Stimulated activated CD8-positive, alpha-beta memory T cell treated with anti-CD3 and anti-CD28 coated beads, Interleukin-7, amount 100 ng/mL, for 4 hours (primary cell): ENCODE results near the gene C11orf24.
"Not testable (repeated sequence)": the region's sequence is repeated elsewhere in the genome, so short reads cannot be mapped to it uniquely, and the experiment has no call there.

Source experiments
- DNase-seq, 2 donors: peaks; one replicate each; pipeline ENCODE4 v3.0.0-alpha.2; 2020; ENCODE audit warnings: low read depth in 2 of 2

C11orf24 gene

GRCh38 chr11:68251765-68252164 lies 20.0 kb downstream of the C11orf24 start:
- no peak for DNase-seq

DNA sequence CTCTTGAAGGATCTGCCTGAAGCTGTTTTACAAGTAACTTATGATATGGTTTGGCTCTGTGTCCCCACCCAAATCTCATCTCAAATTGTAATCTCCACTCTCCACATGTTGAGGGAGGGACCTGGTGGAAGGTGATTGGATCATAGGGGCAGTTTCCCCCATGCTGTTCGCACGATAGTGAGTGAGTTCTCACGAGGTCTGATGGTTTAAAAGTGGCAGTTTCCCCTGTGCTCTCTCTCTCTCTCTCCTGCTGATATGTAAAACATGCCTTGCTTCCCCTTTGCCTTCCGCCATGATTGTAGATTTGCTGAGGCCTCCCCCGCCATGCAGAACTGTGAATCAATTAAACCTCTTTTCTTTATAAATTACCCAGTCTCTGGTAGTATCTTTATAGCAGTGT lies 26.9 kb downstream of the C11orf24 start:
- DNase-seq: not testable (repeated sequence)

DNA sequence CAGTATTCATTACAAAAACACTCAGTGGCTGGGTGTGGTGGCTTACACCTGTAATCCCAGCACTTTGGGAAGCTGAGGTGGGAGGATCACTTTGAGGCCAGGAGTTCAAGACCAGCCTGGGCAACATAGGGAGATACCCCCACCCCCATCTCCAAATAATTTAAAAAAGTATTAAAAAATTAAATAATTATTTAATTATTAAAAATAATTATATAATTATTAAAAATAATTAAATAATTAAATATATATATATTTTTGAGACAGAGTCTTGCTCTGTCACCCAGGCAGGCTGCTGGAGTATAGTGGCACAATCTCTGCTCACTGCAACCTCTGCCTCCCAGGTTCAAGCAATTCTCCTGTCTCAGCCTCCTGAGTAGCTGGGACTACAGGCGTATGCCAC lies 27.9 kb downstream of the C11orf24 start:
- DNase-seq: not testable (repeated sequence)

DNA sequence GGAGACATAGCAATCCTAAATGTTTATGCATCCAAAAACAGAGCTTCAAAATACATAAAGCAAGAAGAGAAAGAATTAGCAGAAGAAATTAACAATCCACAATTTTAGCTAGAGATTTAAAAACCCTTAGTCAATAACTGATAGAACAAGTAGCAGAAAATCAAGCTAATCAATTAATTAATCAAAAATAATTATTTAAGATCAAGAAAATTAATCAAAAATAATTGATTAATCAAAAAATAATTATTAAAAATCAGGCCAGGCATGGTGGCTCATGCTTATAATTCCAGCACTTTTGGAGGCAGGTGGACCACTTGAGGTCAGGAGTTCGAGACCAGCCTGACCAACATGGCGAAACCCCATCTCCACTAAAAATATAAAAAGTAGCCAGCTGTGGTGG lies 29.2 kb downstream of the C11orf24 start:
- no peak for DNase-seq

GRCh38 chr11:68231621-68232020 lies 40.2 kb downstream of the C11orf24 start:
- no peak for DNase-seq

GRCh38 chr11:68229601-68230000 lies 42.2 kb downstream of the C11orf24 start:
- no peak for DNase-seq

DNA sequence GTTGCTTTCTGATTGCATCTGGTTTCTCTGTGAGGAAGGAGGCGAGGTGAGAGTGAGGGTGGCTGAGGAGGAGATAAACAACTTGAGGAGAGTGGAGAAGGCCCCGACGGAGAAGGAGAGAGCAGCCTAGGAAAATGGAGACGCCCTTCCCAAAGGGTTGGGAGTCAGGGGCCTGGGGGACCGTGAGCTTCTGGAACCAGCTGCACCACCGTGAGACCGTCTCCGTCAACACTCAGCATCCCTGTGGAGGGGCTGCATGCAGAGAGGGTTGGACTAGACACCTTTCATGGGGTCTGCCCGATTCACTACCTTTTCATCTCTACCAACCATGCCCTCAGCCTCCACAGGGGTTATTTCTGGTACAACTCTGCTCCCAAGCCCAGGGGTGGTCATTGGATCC lies 45.4 kb downstream of the C11orf24 start:
- no peak for DNase-seq

DNA sequence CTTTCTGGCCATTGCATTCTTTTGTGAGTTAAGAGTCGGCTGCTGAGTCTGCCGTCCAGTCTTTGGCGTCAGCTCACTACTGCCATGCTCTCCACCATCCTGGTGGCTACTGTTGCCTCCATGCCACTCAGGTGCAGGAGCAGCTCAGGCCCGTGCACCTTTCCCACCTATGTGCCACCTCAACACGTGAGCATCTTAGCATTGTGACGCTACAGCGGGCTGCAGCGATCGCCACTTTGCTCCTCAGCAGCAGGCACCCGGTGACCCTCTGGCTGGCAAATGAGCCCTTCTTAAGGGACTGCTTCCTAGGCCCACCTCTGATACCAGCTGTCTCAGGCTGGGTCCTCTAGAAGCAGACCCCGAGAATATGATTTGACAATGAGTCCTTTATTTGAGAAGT lies 47.2 kb downstream of the C11orf24 start:
- no peak for DNase-seq

DNA sequence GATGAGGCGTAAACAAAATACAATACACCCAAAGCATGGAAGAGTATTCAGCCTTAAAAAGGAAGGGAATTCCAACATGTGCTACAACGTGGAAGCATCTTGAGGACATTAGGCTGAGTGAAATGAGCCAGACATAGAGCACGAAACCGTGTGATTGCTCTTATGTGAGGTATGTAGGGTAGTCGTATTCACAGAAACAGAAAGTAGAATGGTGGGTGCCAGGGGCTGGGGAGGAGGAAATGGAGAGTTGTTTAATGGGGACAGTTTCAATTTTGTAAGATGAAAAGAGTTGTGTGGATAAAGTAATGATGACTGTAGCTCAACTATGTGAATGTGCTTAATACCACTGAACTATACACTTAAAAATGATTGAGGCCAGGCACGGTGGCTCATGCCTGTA lies 48.5 kb downstream of the C11orf24 start:
- DNase-seq: no peak

DNA sequence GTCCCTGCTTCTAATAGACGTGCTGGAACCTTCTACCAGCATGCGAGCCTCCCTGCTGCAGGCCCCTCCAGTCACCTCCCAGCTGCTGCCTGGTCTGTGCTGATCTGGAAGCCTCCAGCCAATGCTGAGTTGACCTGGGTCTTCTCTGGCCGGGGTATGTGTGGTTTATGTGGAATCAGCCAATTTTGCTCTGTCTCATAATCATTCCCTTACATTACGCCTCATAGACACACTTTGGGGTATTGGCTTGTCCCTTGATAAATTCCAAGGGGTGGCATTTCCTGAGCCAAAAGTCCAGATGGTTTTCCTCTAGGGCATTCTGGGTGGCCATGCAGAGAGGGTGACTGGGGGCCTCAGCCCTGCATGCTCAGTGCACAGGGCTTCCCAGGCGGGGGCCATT lies 50.4 kb downstream of the C11orf24 start:
- no peak for DNase-seq

- no peak for DNase-seq
Observed at GRCh38 chr11:68216171-68216938, 55.4 kb downstream of the C11orf24 start.

GRCh38 chr11:68215524-68216170 lies 56.1 kb downstream of the C11orf24 start:
- no peak for DNase-seq

DNA sequence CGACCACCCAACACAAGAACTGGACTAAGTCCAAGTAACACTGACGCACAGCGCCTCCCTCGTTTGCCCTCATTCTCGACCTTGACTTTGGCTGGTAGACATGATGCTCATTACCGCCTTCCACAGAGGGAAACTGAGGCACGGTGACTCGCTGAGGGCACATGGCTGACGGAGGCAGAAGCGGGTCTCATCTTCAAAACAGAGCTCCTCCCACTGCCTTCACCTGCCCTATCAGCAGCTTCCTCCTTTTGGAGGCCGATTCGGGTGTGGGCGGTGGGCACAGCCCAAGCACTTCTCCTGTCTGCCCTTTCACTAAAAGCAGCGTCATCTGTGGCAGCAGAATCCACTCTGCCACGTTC lies 56.7 kb downstream of the C11orf24 start:
- peak in 1 of 2 donors; percentile 35 for DNase-seq

GRCh38 chr11:68214173-68215086 lies 57.3 kb downstream of the C11orf24 start:
- peak in 1 of 2 donors; percentile 11 for DNase-seq

DNA sequence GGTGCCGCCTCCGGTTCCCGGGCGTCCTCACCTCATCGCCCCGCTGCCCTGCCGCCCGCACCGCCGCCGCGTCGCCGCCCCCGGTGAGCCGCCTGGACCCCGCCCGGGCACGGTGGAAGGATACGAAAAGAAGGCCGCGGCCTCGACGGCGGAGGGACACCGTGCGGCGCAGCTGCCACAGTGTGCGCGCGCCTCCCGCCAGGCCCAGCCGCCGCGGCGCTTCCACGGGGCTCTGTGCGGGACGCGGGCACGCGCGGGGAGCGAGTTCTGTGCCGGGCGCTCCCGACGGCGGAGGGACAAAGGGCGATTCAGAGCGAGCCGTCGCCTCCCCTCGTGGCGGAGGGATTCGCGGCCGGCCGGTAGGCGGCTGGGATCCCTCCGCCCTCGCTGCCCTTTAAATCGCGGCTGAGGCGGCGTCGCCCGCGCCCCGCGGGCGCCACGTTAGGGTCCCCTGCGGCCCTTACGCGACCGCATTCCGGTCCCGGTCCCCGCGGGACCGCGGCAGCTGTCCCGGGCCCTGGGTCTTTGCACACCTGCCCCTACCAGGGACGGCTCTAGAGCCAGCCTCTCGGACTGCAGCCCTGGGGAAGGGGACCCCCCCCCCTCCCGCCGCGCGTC lies 58.1 kb downstream of the C11orf24 start:
- DNase-seq: peak; percentile 57 to 79

- DNase-seq: no peak
Observed at GRCh38 chr11:68213135-68213515, 58.6 kb downstream of the C11orf24 start, which contains the start of gene KMT5B. Gene KMT5B (minus strand): TSS chr11:68213296. CDS start chr11:68190076, 23,220 bp downstream.

GRCh38 chr11:68212421-68213134 lies 59.2 kb downstream of the C11orf24 start:
- DNase-seq: peak; percentile 40 to 59

DNA sequence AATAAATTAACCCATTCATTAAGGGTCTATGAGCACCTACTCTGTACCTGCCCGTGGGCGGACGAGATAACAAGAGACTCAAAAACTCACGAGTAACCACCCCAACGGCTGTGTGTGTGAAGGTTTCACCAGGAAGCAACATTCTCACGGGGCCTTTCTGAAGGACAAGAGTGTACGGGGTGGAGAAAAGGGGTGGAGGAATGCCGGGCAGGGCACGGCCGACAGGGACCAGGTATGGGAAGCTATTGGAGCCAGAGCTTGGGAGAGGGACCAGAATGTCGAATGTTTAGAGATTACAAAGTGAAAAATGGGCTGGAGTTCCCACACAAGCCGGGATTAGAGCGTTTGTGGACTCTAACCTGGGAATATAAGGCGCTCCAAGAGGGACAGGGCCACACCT lies 60.2 kb downstream of the C11orf24 start:
- no peak for DNase-seq
